Osteocyte (in vitro differentiated cells): Measurements from ENCODE around the gene VTI1B. TPM values are rescaled to one million over a fixed set of nuclear protein-coding genes. Genes with fewer than 3 reads are reported as not detected.
"Not testable (repeated sequence)": the region's sequence is repeated elsewhere in the genome, so short reads cannot be mapped to it uniquely, and the experiment has no call there.

Experiments
- DNase-seq: peaks from one replicate; pipeline ENCODE4 v3.0.0; 2021; ENCODE audit warnings: mixed read lengths; ENCODE audit not compliant: unreplicated experiment; ENCODE audit errors: extremely low spot score
- H3K27ac Mint-ChIP-seq: one replicate; pipeline ENCODE4 v1.8.0; 2021; ENCODE audit warnings: mild to moderate bottlenecking, mixed read lengths; ENCODE audit not compliant: unreplicated experiment
- H3K27me3 Mint-ChIP-seq: one replicate; pipeline ENCODE4 v1.8.0; 2021; ENCODE audit warnings: mixed read lengths; ENCODE audit not compliant: unreplicated experiment
- H3K36me3 Mint-ChIP-seq: one replicate; pipeline ENCODE4 v1.8.0; 2021; ENCODE audit warnings: mixed read lengths; ENCODE audit not compliant: unreplicated experiment
- H3K4me1 Mint-ChIP-seq: one replicate; pipeline ENCODE4 v1.8.0; 2021; ENCODE audit warnings: mixed read lengths; ENCODE audit not compliant: unreplicated experiment
- H3K4me3 Mint-ChIP-seq: one replicate; pipeline ENCODE4 v1.8.0; 2021; ENCODE audit warnings: mild to moderate bottlenecking, moderate library complexity, mixed read lengths; ENCODE audit not compliant: unreplicated experiment
- H3K9me3 Mint-ChIP-seq: one replicate; pipeline ENCODE4 v1.8.0; 2021; ENCODE audit warnings: mixed read lengths; ENCODE audit not compliant: unreplicated experiment
- total RNA-seq: library from RNA; stranded (reverse); gene quantifications from 2 replicates; pipeline ENCODE4 v1.2.1, GENCODE V29; 2021
- TF ChIP-seq, protein P1 (sequence below): fragments of 200-600 bp; sonication (generic); IDR thresholded peaks from 2 replicates; pipeline ENCODE4 v1.5.0; 2021; ENCODE audit warnings: antibody characterized with exemption, mild to moderate bottlenecking, moderate library complexity

VTI1B gene
- total RNA-seq, 1 donor from 2014 or later: 89.3 TPM

DNA sequence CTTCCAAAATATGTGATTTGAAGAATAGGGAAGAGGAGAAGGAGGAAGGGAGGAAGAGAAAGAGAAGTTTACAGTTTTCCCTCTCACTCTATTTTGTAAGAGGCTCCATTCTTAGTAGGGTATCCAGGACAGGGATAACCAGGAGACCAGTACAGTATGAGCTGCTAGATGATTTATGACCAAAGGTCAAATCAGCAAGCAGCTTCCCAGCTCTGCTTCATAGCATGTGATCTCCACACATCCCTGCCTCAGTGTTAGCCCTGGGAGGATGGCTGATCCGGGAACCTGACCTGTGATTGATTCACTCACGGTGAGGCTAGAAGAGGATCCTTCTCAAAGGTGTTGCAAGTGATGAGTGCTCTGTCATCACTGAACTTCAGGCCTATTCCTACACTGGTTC, 43.8 kb upstream of the VTI1B start:
- TF ChIP-seq, protein P1, sequence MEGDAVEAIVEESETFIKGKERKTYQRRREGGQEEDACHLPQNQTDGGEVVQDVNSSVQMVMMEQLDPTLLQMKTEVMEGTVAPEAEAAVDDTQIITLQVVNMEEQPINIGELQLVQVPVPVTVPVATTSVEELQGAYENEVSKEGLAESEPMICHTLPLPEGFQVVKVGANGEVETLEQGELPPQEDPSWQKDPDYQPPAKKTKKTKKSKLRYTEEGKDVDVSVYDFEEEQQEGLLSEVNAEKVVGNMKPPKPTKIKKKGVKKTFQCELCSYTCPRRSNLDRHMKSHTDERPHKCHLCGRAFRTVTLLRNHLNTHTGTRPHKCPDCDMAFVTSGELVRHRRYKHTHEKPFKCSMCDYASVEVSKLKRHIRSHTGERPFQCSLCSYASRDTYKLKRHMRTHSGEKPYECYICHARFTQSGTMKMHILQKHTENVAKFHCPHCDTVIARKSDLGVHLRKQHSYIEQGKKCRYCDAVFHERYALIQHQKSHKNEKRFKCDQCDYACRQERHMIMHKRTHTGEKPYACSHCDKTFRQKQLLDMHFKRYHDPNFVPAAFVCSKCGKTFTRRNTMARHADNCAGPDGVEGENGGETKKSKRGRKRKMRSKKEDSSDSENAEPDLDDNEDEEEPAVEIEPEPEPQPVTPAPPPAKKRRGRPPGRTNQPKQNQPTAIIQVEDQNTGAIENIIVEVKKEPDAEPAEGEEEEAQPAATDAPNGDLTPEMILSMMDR: no peak
- peaks cover 44% of the 10 kb centered on the region for H3K27me3 Mint-ChIP-seq
- H3K36me3 Mint-ChIP-seq: no peaks in the 10 kb centered on the region
- no peak for DNase-seq
- H3K4me1 Mint-ChIP-seq: peaks cover 5% of the 10 kb centered on the region
- H3K9me3 Mint-ChIP-seq: no peaks in the 10 kb centered on the region
- H3K4me3 Mint-ChIP-seq: no peak overlapping the region
- H3K27ac Mint-ChIP-seq: no peak overlapping the region

DNA sequence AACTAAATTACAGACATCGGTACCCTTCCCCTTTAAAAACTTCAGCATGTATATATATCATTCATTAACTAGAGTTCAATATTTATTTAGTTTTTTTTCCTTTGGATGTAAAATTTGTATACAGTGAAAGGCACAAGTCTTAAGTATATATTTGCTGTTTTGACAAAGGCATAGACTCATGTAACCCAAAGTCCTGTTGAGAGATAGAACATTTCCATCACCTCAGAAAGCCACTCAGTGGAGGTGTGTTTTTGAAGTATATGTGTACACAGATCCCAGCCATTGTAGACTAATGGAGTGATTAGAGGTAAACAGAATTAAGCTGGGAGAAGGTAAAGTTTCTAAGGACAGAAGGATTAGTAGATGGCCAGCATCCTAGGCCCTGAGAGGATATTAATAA, 42.6 kb upstream of the VTI1B start:
- DNase-seq: no peak
- TF ChIP-seq, protein P1: no peak
- H3K4me3 Mint-ChIP-seq: no peak overlapping the region
- no peaks in the 10 kb centered on the region for H3K9me3 Mint-ChIP-seq
- no peaks in the 10 kb centered on the region for H3K36me3 Mint-ChIP-seq
- H3K4me1 Mint-ChIP-seq: peaks cover 3% of the 10 kb centered on the region
- peaks cover 34% of the 10 kb centered on the region for H3K27me3 Mint-ChIP-seq
- no peak overlapping the region for H3K27ac Mint-ChIP-seq

DNA sequence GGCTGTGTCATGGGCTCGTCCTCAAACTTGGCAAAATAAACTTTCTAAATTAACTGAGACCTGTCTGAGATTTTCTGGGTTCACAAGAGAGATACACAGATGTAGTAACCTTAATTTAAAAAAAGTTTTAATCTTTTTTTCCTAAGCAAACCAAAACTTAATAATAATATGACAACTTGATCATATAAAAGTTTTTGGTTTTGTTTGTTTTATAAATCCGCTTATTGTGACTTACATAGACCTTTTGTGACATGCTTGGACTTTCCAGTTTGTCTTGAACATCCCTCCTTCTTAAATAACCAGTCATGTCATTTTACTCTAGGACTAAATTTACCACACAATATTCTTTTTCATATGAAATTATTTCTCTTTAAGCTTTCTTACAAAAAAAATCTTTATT, 35.8 kb upstream of the VTI1B start:
- H3K4me3 Mint-ChIP-seq: no peak overlapping the region
- H3K27ac Mint-ChIP-seq: no peak overlapping the region
- peaks cover 27% of the 10 kb centered on the region for H3K27me3 Mint-ChIP-seq
- H3K36me3 Mint-ChIP-seq: no peaks in the 10 kb centered on the region
- H3K4me1 Mint-ChIP-seq: no peaks in the 10 kb centered on the region
- DNase-seq: no peak
- peaks cover 10% of the 10 kb centered on the region for H3K9me3 Mint-ChIP-seq
- TF ChIP-seq, protein P1: no peak

DNA sequence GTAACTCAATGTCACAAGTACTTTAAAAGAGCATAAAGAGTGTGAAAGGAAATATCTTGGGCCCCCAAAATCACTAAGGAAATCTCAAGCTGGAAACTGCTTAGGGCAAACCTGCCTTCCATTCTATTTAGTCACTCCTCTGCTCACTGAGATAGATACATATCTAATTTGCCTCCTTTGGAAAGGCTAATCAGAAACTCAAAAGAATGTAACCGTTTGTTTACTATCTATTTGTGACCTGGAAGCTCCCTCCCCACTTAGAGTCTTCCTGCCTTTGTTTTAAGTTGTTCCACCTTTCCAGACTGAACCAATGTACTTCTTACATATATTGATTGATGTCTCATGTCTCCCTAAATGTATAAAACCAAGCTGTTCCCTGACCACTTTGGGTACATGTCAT, 35.4 kb upstream of the VTI1B start:
- H3K27ac Mint-ChIP-seq, H3K4me1 Mint-ChIP-seq, H3K36me3 Mint-ChIP-seq, DNase-seq, H3K4me3 Mint-ChIP-seq, H3K9me3 Mint-ChIP-seq: not testable (repeated sequence)
- H3K27me3 Mint-ChIP-seq: peaks cover 28% of the 10 kb centered on the region

DNA sequence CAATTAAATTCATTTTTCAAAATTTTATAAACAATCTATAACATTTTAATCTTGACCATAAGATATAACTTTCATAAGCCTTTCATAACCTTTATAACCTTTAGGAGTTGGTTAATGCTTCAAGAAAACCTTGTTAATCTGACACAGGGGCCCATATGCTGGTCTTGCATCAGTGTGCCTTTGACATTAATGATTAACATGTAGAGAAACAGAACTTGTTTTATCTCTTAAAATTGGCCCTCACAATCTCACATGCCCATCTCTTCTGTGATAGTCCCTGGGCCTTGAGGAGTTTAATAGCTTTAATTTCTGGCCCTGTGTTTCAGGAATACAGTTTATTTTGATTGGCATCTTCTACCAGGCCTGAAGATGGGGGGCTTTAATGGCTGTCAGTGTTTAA, 34.9 kb upstream of the VTI1B start:
- not testable (repeated sequence) for H3K4me3 Mint-ChIP-seq, H3K9me3 Mint-ChIP-seq, DNase-seq, H3K27ac Mint-ChIP-seq, H3K36me3 Mint-ChIP-seq, H3K4me1 Mint-ChIP-seq
- H3K27me3 Mint-ChIP-seq: peaks cover 30% of the 10 kb centered on the region

DNA sequence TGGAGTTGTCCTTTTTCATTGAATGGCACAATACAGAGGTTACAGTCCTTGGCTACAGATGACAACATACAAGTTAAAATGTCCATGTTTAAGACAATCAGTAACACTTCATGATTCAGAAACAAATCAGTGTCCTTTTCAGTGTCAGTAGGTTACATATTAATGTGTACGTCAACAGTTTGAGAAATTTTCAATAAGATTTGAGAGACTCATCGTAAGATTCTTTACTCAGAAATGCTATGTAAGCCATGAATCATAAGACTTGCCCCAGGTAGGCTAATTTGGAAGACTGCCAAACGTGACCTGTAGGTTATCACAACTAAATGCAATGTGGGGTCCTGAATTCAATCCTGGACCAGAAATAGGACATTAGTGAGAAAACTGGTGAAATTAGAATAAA, 30.8 kb upstream of the VTI1B start:
- Mint-ChIP-seq H3K27me3 (peaks cover 30% of the 10 kb centered on the region), H3K36me3 (no peaks in the 10 kb centered on the region), H3K4me3 (no peak overlapping the region), H3K27ac (no peak overlapping the region), H3K4me1 (peaks cover 5% of the 10 kb centered on the region), H3K9me3 (peaks cover 7% of the 10 kb centered on the region)
- no peak for DNase-seq
- TF ChIP-seq, protein P1: no peak
